Smooth muscle cell (in vitro differentiated cells): ENCODE data around the gene ZC3H6. TPM values are rescaled to one million over a fixed set of nuclear protein-coding genes. Genes with fewer than 3 reads are reported as not detected.

Experiments used
- DNase-seq: peaks from one replicate; lab custom pipeline; 2025; ENCODE audit not compliant: unreplicated experiment; lab: John Stamatoyannopoulos, UW
- H2AFZ ChIP-seq: fragments of 200-600 bp; sonication (generic); 2 replicates; pipeline ENCODE4 v1.6.0; 2016; ENCODE audit warnings: antibody characterized with exemption, low read depth, mild to moderate bottlenecking
- H3F3A ChIP-seq: fragments of 200-600 bp; sonication (generic); 2 replicates; pipeline ENCODE4 v1.6.0; 2017; ENCODE audit warnings: antibody characterized with exemption, low read depth
- H3K27ac ChIP-seq: fragments of 200-600 bp; sonication (generic); 2 replicates; pipeline ENCODE4 v1.5.1; 2016; ENCODE audit warnings: low read depth, mild to moderate bottlenecking
- H3K27me3 ChIP-seq: fragments of 200-600 bp; sonication (generic); 2 replicates; pipeline ENCODE4 v1.6.1; 2016; ENCODE audit warnings: low read depth, mild to moderate bottlenecking
- H3K36me3 ChIP-seq: fragments of 200-600 bp; sonication (generic); 2 replicates; pipeline ENCODE4 v1.5.1; 2016; ENCODE audit warnings: low read depth
- H3K4me1 ChIP-seq: fragments of 200-600 bp; sonication (generic); 2 replicates; pipeline ENCODE4 v1.5.1; 2016; ENCODE audit warnings: low read depth
- H3K4me2 ChIP-seq: fragments of 200-600 bp; sonication (generic); 2 replicates; pipeline ENCODE4 v1.6.0; 2016; ENCODE audit warnings: mild to moderate bottlenecking
- H3K4me3 ChIP-seq: fragments of 200-600 bp; sonication (generic); 2 replicates; pipeline ENCODE4 v1.5.1; 2016; ENCODE audit warnings: mild to moderate bottlenecking
- H3K79me2 ChIP-seq: fragments of 200-600 bp; sonication (generic); 2 replicates; pipeline ENCODE4 v1.6.0; 2016; ENCODE audit warnings: low read depth, mild to moderate bottlenecking
- H3K9ac ChIP-seq: fragments of 200-600 bp; sonication (generic); 2 replicates; pipeline ENCODE4 v1.6.0; 2016; ENCODE audit warnings: low read depth
- H3K9me3 ChIP-seq: fragments of 200-600 bp; sonication (generic); replicated peaks from 2 replicates; pipeline ENCODE4 v1.5.1; 2016; ENCODE audit warnings: low read depth
- H4K20me1 ChIP-seq: fragments of 200-600 bp; sonication (generic); 2 replicates; pipeline ENCODE4 v1.6.0; 2016; ENCODE audit warnings: low read depth
- CTCF ChIP-seq: fragments of 200-600 bp; sonication (generic); IDR thresholded peaks from 2 replicates; pipeline ENCODE4 v1.5.1; 2017; ENCODE audit warnings: borderline replicate concordance, mild to moderate bottlenecking, antibody characterized with exemption; ENCODE audit not compliant: insufficient read depth, poor library complexity, severe bottlenecking
- WGBS: methylation state at CpG from one replicate; pipeline ENCODE4 v1.1.7; 2016; ENCODE audit warnings: low lambda C conversion rate; 5-methylcytosine and 5-hydroxymethylcytosine counted together
- polyA plus RNA-seq: library from polyadenylated mRNA; unstranded; fragments of >200 nt; fragmentation: Nextera tagmentation; extraction: Ambion mirVana; gene quantifications from 2 replicates; pipeline ENCODE4 v1.2.1, GENCODE V29; 2016
- total RNA-seq: library from RNA; depleted of rRNA; stranded (reverse); fragments of >200 nt; gene quantifications from 2 replicates; pipeline ENCODE4 v1.2.3, GENCODE V29; 2014

Gene ZC3H6
- total and polyA plus RNA-seq, 2 experiments from 2014 or later: 1.9 to 8.4 TPM

DNA sequence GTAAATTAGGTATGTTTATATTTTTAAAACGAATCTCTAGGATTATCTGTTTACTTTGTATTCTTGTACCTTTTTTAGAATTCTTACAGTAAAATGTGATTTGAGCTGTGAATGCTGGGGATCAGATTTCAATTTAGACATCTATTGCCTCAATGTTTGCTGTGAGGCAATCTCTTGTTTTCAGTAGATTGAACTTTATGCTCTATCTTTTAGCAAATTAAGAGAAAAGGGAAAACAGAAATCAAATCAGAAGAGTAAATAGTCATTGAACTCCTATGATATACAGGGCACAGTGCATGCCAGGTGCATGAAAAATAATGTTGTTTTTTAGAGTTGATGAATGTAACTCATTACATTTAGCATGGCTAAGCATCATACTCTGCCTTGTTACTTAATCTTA, 39.5 kb downstream of the ZC3H6 start:
- Histone ChIP-seq H3K79me2 (no peaks in the 10 kb centered on the region), H3K27me3 (no peaks in the 10 kb centered on the region), H3K9ac (no peak overlapping the region), H4K20me1 (no peaks in the 10 kb centered on the region), H3K4me1 (peaks cover 4% of the 10 kb centered on the region), H3K36me3 (peaks cover 8% of the 10 kb centered on the region), H3K4me3 (no peak overlapping the region), H3K4me2 (no peak overlapping the region), H3K27ac (no peak overlapping the region), H2AFZ (no peak overlapping the region), H3F3A (no peaks in the 10 kb centered on the region), H3K9me3 (no peaks in the 10 kb centered on the region)
- DNase-seq: no peak
- 63% methylated on average over 1 of the region's 1 CpG for WGBS
- TF ChIP-seq CTCF: no peak

- H4K20me1 ChIP-seq: no peaks in the 10 kb centered on the region
- no peaks in the 10 kb centered on the region for H3K36me3 ChIP-seq
- H3K9me3 ChIP-seq: no peaks in the 10 kb centered on the region
- no peak overlapping the region for H3K9ac ChIP-seq
- no peaks in the 10 kb centered on the region for H3K27me3 ChIP-seq
- TF ChIP-seq CTCF: no peak
- no peak overlapping the region for H3K27ac ChIP-seq
- DNase-seq: no peak
- H3K79me2 ChIP-seq: no peaks in the 10 kb centered on the region
- no peak overlapping the region for H2AFZ ChIP-seq
- no peaks in the 10 kb centered on the region for H3F3A ChIP-seq
- H3K4me2 ChIP-seq: no peak overlapping the region
- WGBS: 83% methylated on average over 5 of the region's 5 CpGs
- no peak overlapping the region for H3K4me3 ChIP-seq
- H3K4me1 ChIP-seq: no peaks in the 10 kb centered on the region
Measured at GRCh38 chr2:112317303-112318158, 42.1 kb downstream of the ZC3H6 start.

GRCh38 chr2:112318515-112318914, 43.1 kb downstream of the ZC3H6 start:
- H3K9me3 ChIP-seq: no peaks in the 10 kb centered on the region
- no peak overlapping the region for H3K4me2 ChIP-seq
- WGBS: 86% methylated on average over 3 of the region's 3 CpGs
- no peak overlapping the region for H3K9ac ChIP-seq
- H3K27ac ChIP-seq: no peak overlapping the region
- H3K4me3 ChIP-seq: no peak overlapping the region
- TF ChIP-seq CTCF: no peak
- no peaks in the 10 kb centered on the region for H3K27me3 ChIP-seq
- no peaks in the 10 kb centered on the region for H3K4me1 ChIP-seq
- no peak for DNase-seq
- no peak overlapping the region for H2AFZ ChIP-seq
- no peaks in the 10 kb centered on the region for H3K36me3 ChIP-seq
- H3K79me2 ChIP-seq: no peaks in the 10 kb centered on the region
- H4K20me1 ChIP-seq: no peaks in the 10 kb centered on the region
- H3F3A ChIP-seq: no peaks in the 10 kb centered on the region
